DOHH2 (cell line): Measurements from ENCODE around the gene HES6.

ENCODE experiments used
- H3F3A ChIP-seq: fragments of 200-600 bp; sonication (generic), shearing (Covaris generic); 2 replicates; pipeline ENCODE4 v1.6.0; 2016; ENCODE audit warnings: antibody characterized with exemption, mild to moderate bottlenecking; ENCODE audit not compliant: control insufficient read depth, insufficient read depth
- H3K27ac ChIP-seq: fragments of 200-600 bp; sonication (generic); 2 replicates; pipeline ENCODE4 v1.5.1; 2014; ENCODE audit warnings: low read depth, mild to moderate bottlenecking, low read length, moderate library complexity
- H3K27me3 ChIP-seq: fragments of 200-600 bp; sonication (generic); 2 replicates; pipeline ENCODE4 v1.6.1; 2014; ENCODE audit warnings: mild to moderate bottlenecking, low read length, mixed read lengths; ENCODE audit not compliant: control insufficient read depth
- H3K36me3 ChIP-seq: fragments of 200-600 bp; sonication (generic); 2 replicates; pipeline ENCODE4 v1.6.1; 2014; ENCODE audit warnings: mild to moderate bottlenecking, low read length, moderate library complexity, mixed read lengths; ENCODE audit not compliant: control insufficient read depth
- H3K4me1 ChIP-seq: fragments of 200-600 bp; sonication (generic); 2 replicates; pipeline ENCODE4 v1.6.1; 2014; ENCODE audit warnings: mild to moderate bottlenecking, low read length, mixed read lengths; ENCODE audit not compliant: control insufficient read depth
- H3K4me2 ChIP-seq: fragments of 200-600 bp; sonication (generic); 2 replicates; pipeline ENCODE4 v1.6.0; 2014; ENCODE audit warnings: mild to moderate bottlenecking, low read length, moderate library complexity
- H3K4me3 ChIP-seq: fragments of 200-600 bp; sonication (generic); 2 replicates; pipeline ENCODE4 v1.5.1; 2014; ENCODE audit warnings: mild to moderate bottlenecking, low read length, mixed read lengths
- H3K79me2 ChIP-seq: fragments of 200-600 bp; sonication (generic); 2 replicates; pipeline ENCODE4 v1.6.1; 2014; ENCODE audit warnings: mild to moderate bottlenecking, low read length, mixed read lengths; ENCODE audit not compliant: control insufficient read depth
- H3K9me2 ChIP-seq: fragments of 200-600 bp; sonication (generic); replicated peaks from 2 replicates; pipeline ENCODE4 v1.6.1; 2014; ENCODE audit warnings: mild to moderate bottlenecking, low read length, mixed read lengths; ENCODE audit not compliant: control insufficient read depth
- H3K9me3 ChIP-seq: fragments of 200-600 bp; sonication (generic); 2 replicates; pipeline ENCODE4 v1.6.1; 2014; ENCODE audit warnings: antibody characterized with exemption, low read length, mixed read lengths; ENCODE audit not compliant: control insufficient read depth, insufficient read depth
- H4K20me1 ChIP-seq: fragments of 200-600 bp; sonication (generic); 2 replicates; pipeline ENCODE4 v1.6.0; 2014; ENCODE audit warnings: low read depth, mild to moderate bottlenecking, antibody characterized with exemption, low read length, moderate library complexity; ENCODE audit not compliant: control insufficient read depth, insufficient read depth
- EZH2phosphoT487 ChIP-seq: fragments of 200-600 bp; sonication (generic); IDR thresholded peaks from 2 replicates; pipeline ENCODE4 v1.6.1; 2017; ENCODE audit warnings: borderline replicate concordance, mild to moderate bottlenecking, antibody characterized with exemption, low read length, moderate library complexity, mixed read lengths
- TF ChIP-seq, protein P1 (sequence below): fragments of 200-600 bp; sonication (generic); IDR thresholded peaks from one replicate; pipeline ENCODE4 v1.5.1; 2014; ENCODE audit warnings: antibody characterized with exemption, mild to moderate bottlenecking, low read depth, low read length; ENCODE audit not compliant: poor library complexity, severe bottlenecking

Gene HES6

DNA sequence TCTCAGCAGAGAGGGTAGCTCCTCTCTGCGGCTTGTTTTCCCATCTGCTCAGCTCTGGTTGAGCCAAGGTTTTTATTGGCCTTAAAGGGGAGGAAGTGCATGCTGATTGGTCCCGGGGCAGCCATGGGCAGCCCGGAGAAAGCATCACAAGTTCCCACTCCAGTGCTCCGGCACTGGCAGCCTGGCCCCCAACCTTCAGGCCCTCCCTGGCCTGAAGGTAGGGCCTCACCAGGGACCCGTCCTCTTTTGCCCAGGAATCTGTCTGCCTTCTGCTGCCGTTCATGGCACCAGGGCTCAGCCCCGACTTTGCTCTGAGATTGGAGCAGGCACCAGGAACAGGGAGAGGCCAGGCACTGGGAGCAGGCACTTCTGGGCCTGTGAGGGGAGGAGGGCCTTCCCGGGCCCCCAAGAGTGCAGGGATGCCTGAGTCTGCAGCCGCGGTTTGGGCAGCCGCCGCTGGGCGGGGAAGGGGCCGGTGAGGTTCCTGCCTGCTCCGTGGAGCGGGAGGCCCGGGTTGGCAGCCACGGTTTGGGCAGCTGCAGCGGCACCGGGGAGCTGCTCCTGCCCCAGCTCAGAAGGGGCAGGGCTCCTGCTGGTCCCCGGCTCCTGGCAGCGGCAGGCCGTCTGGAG lies 18.8 kb downstream of the HES6 start:
- Histone ChIP-seq H3K36me3 (no peaks in the 10 kb centered on the region), H3F3A (no peaks in the 10 kb centered on the region), H3K9me3 (no peaks in the 10 kb centered on the region), H3K79me2 (no peaks in the 10 kb centered on the region), H3K27ac (no peak overlapping the region), H3K4me3 (no peak overlapping the region), H4K20me1 (no peaks in the 10 kb centered on the region), H3K4me2 (no peak overlapping the region), H3K4me1 (no peaks in the 10 kb centered on the region), H3K9me2 (no peaks in the 10 kb centered on the region), H3K27me3 (no peaks in the 10 kb centered on the region)
- no peak for TF ChIP-seq EZH2phosphoT487
- TF ChIP-seq, protein P1, sequence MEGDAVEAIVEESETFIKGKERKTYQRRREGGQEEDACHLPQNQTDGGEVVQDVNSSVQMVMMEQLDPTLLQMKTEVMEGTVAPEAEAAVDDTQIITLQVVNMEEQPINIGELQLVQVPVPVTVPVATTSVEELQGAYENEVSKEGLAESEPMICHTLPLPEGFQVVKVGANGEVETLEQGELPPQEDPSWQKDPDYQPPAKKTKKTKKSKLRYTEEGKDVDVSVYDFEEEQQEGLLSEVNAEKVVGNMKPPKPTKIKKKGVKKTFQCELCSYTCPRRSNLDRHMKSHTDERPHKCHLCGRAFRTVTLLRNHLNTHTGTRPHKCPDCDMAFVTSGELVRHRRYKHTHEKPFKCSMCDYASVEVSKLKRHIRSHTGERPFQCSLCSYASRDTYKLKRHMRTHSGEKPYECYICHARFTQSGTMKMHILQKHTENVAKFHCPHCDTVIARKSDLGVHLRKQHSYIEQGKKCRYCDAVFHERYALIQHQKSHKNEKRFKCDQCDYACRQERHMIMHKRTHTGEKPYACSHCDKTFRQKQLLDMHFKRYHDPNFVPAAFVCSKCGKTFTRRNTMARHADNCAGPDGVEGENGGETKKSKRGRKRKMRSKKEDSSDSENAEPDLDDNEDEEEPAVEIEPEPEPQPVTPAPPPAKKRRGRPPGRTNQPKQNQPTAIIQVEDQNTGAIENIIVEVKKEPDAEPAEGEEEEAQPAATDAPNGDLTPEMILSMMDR, result no peak

DNA sequence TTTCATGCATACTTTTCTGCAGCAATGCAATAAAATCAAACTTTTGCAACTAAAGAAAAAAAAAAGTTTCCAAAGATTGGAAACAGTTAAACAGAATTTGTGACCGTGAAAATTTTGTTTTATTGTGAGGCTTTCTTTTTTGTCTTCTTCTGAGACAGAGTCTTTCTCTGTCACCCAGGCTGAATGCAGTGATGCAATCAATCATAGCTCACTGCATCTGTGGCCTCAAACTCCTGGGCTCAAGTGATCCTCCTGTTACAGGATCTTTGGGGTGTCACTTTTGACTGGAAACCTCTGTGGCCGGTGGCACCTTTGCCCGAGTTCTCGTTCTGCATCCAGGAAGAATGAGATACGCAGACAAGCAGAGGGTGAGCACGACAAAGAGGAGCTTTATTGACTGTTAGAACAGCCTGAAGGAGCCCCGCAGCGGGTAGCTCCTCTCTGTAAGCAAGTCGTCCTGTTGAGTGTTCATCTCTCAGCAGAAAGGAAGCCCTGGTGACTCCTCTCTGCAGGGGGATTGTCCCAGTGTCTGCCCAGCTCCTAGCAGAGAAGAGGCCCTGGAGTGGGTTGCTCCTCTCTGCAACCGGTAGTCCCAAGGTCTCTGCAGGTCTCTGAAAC lies 19.5 kb downstream of the HES6 start:
- Histone ChIP-seq H3K27me3 (peaks cover 5% of the 10 kb centered on the region), H4K20me1 (no peaks in the 10 kb centered on the region), H3K27ac (no peak overlapping the region), H3K36me3 (no peaks in the 10 kb centered on the region), H3K9me3 (no peaks in the 10 kb centered on the region), H3K4me2 (no peak overlapping the region), H3K4me1 (no peaks in the 10 kb centered on the region), H3K9me2 (no peaks in the 10 kb centered on the region), H3K79me2 (no peaks in the 10 kb centered on the region), H3K4me3 (no peak overlapping the region), H3F3A (no peaks in the 10 kb centered on the region)
- no peak for TF ChIP-seq EZH2phosphoT487
- TF ChIP-seq, protein P1, result no peak

DNA sequence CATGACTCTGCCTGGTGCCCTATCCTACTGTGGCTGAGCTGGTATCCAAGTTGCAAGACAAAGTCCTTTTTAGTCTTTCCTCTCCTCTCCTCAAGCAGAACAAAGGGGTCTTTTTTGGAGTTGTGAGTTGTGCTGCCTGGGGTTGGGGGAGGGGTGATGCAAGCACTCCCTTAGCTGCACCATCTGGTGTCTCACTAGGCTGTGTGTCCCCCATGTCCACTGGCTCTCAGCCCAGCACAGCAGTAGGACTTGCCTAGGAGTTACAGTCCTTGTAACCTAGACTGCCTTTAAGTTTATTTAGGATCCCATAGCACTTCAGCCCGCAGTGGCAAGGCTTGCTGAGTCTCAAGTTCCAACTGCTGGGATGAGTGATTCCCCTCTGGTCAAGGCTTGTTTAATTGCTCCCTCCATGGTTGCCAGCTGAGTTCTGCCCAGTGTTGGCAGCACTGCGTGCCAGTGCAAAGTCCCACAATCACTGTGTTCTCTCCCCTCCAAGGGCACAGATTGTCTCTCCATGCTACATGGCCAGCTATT lies 23.1 kb downstream of the HES6 start:
- Histone ChIP-seq H3K9me3 (no peaks in the 10 kb centered on the region), H3F3A (no peaks in the 10 kb centered on the region), H3K27ac (no peak overlapping the region), H3K79me2 (no peaks in the 10 kb centered on the region), H3K9me2 (no peaks in the 10 kb centered on the region), H3K27me3 (peaks cover 19% of the 10 kb centered on the region), H4K20me1 (no peaks in the 10 kb centered on the region), H3K4me2 (no peak overlapping the region), H3K4me3 (no peak overlapping the region), H3K4me1 (no peaks in the 10 kb centered on the region), H3K36me3 (no peaks in the 10 kb centered on the region)
- TF ChIP-seq, protein P1, result no peak
- no peak for TF ChIP-seq EZH2phosphoT487
